GM12878 (cell line): ENCODE measurements around the gene CACNB3. TPM values are rescaled to one million over a fixed set of nuclear protein-coding genes. Genes with fewer than 3 reads are reported as not detected.

Source experiments
- ATF7 ChIP-seq: fragments of 450-650 bp; IDR thresholded peaks from 2 replicates; pipeline ENCODE4 v1.6.1; 2016; ENCODE audit warnings: low read depth, mild to moderate bottlenecking
- CBX5 ChIP-seq: sonication (generic); IDR thresholded peaks from 2 replicates; pipeline ENCODE4 v1.6.1; 2016; ENCODE audit warnings: low read depth, moderate library complexity, mild to moderate bottlenecking, inconsistent platforms
- CEBPB ChIP-seq, 2 experiments: fragments of 150-350 bp in 1 of 2; IDR thresholded peaks; 2 replicates each; pipeline ENCODE4 v1.6.1; 2012 to 2014; ENCODE audit warnings: low read depth in 2 of 2, low read length in 2 of 2, borderline replicate concordance in 1 of 2, inconsistent platforms in 1 of 2
- ESRRA ChIP-seq: IDR thresholded peaks from 2 replicates; pipeline ENCODE4 v1.6.1; 2012; ENCODE audit warnings: mild to moderate bottlenecking, low read length, improper control_type of control experiment
- GATAD2B ChIP-seq: fragments of 450-650 bp; conservative IDR thresholded peaks from 2 replicates; pipeline ENCODE4 v1.6.1; 2017; ENCODE audit warnings: low read depth, mild to moderate bottlenecking, moderate library complexity
- HDAC2 ChIP-seq: fragments of 200-600 bp; sonication (generic); IDR thresholded peaks from 2 replicates; pipeline ENCODE4 v1.6.1; 2017
- HDAC6 ChIP-seq: fragments of 200-600 bp; sonication (generic); IDR thresholded peaks from one replicate; pipeline ENCODE4 v1.8.0; 2017; ENCODE audit warnings: antibody characterized with exemption; ENCODE audit not compliant: unreplicated experiment
- IKZF1 ChIP-seq: fragments of 450-650 bp; conservative IDR thresholded peaks from 2 replicates; pipeline ENCODE4 v1.6.1; 2017; ENCODE audit warnings: antibody characterized with exemption, mild to moderate bottlenecking
- IKZF2 ChIP-seq, 2 experiments: fragments of 450-650 bp; IDR thresholded peaks; 2 replicates each; pipeline ENCODE4 v1.6.1; 2017; ENCODE audit warnings: mild to moderate bottlenecking in 2 of 2, moderate library complexity in 2 of 2
- JUNB ChIP-seq: IDR thresholded peaks from 2 replicates; pipeline ENCODE4 v1.6.1; 2016; ENCODE audit warnings: antibody characterized with exemption, mild to moderate bottlenecking
- JUND ChIP-seq: IDR thresholded peaks from 2 replicates; pipeline ENCODE4 v1.6.1; 2012; ENCODE audit warnings: low read depth, mild to moderate bottlenecking, low read length, improper control_type of control experiment, moderate library complexity
- KDM1A ChIP-seq: fragments of 200-600 bp; sonication (generic); IDR thresholded peaks from 2 replicates; pipeline ENCODE4 v1.6.1; 2016; ENCODE audit warnings: borderline replicate concordance
- LARP7 ChIP-seq: fragments of 450-650 bp; IDR thresholded peaks from 2 replicates; pipeline ENCODE4 v1.6.1; 2017; ENCODE audit warnings: mild to moderate bottlenecking
- MTA3 ChIP-seq: IDR thresholded peaks from 2 replicates; pipeline ENCODE4 v1.6.1; 2012; ENCODE audit warnings: low read length, inconsistent platforms, borderline replicate concordance
- NR2C1 ChIP-seq: fragments of 450-650 bp; IDR thresholded peaks from 2 replicates; pipeline ENCODE4 v1.6.1; 2017; ENCODE audit warnings: antibody characterized with exemption, mild to moderate bottlenecking, moderate library complexity
- NR2F1 ChIP-seq: fragments of 450-650 bp; conservative IDR thresholded peaks from 2 replicates; pipeline ENCODE4 v1.6.1; 2017; ENCODE audit warnings: mild to moderate bottlenecking
- PAX8 ChIP-seq: fragments of 450-650 bp; IDR thresholded peaks from 2 replicates; pipeline ENCODE4 v1.6.1; 2017; ENCODE audit warnings: mild to moderate bottlenecking, moderate library complexity
- PML ChIP-seq: IDR thresholded peaks from 2 replicates; pipeline ENCODE4 v1.6.1; 2012; ENCODE audit warnings: low read length, inconsistent platforms
- POU2F2 ChIP-seq: IDR thresholded peaks from 3 replicates; pipeline ENCODE4 v1.6.1; 2011; ENCODE audit warnings: low read depth, mild to moderate bottlenecking, low read length, borderline replicate concordance
- RCOR1 ChIP-seq: conservative IDR thresholded peaks from 2 replicates; pipeline ENCODE4 v1.6.1; 2012; ENCODE audit warnings: low read depth, low read length, improper control_type of control experiment
- RELA ChIP-seq: fragments of 450-650 bp; IDR thresholded peaks from 2 replicates; pipeline ENCODE4 v1.8.0; 2014; ENCODE audit warnings: borderline replicate concordance; ENCODE audit not compliant: partially characterized antibody
- SIX5 ChIP-seq: IDR thresholded peaks from 2 replicates; pipeline ENCODE4 v1.6.1; 2011; ENCODE audit warnings: mild to moderate bottlenecking, low read depth, low read length, moderate library complexity; ENCODE audit not compliant: severe bottlenecking
- SUZ12 ChIP-seq: fragments of 200-600 bp; sonication (generic); IDR thresholded peaks from one replicate; pipeline ENCODE4 v1.6.1; 2018; ENCODE audit warnings: antibody characterized with exemption, mild to moderate bottlenecking; ENCODE audit not compliant: unreplicated experiment
- TARDBP ChIP-seq: IDR thresholded peaks from 2 replicates; pipeline ENCODE4 v1.6.1; 2016; ENCODE audit warnings: borderline replicate concordance
- TBL1XR1 ChIP-seq: IDR thresholded peaks from 2 replicates; pipeline ENCODE4 v1.6.1; 2012; ENCODE audit warnings: low read depth, low read length, improper control_type of control experiment
- TCF7 ChIP-seq: IDR thresholded peaks from 2 replicates; pipeline ENCODE4 v1.6.1; 2014; ENCODE audit warnings: antibody characterized with exemption, borderline replicate concordance
- ZNF207 ChIP-seq: fragments of 450-650 bp; IDR thresholded peaks from 2 replicates; pipeline ENCODE4 v1.6.1; 2014; ENCODE audit warnings: antibody characterized with exemption, mild to moderate bottlenecking, borderline replicate concordance
- polyA plus RNA-seq, 11 experiments: library from polyadenylated mRNA; depleted of rRNA in 4 of 11; unstranded in 6 of 11; stranded (reverse) in 5 of 11; fragments of >200 nt; fragmentation: Nextera tagmentation in 4 of 11; fragmentation: Illumina TruSeq in 1 of 11; extraction: Ambion mirVana in 4 of 11; extraction: Trizol in 1 of 11; gene quantifications; 1 replicate in 1 of 11; 2 replicates in 10 of 11; pipeline versions ENCODE4 v1.2.1 to v1.2.3, GENCODE V29; 2011 to 2016; ENCODE audit warnings: inconsistent platforms in 2 of 11, missing spikeins in 2 of 11, low read depth in 1 of 11
- total RNA-seq, 4 experiments: library from RNA; depleted of rRNA in 3 of 4; stranded (reverse); fragments of >200 nt in 3 of 4; fragmentation: Illumina TruSeq in 1 of 4; extraction: Trizol in 1 of 4; gene quantifications; 2 replicates each; pipeline versions ENCODE4 v1.2.1 to v1.2.3, GENCODE V29; 2013 to 2021
- TF ChIP-seq, protein P1 (sequence below): fragments of 450-650 bp; formaldehyde crosslinking; IDR thresholded peaks from 2 replicates; pipeline ENCODE4 v1.5.0; 2022; ENCODE audit warnings: mild to moderate bottlenecking, missing genetic modification characterization
- TF ChIP-seq, protein P2 (sequence below): IDR thresholded peaks from 2 replicates; pipeline ENCODE4 v1.6.1; 2012; ENCODE audit warnings: low read length, inconsistent platforms

The CACNB3 gene
- total and polyA plus RNA-seq, 10 of the 15 experiments (the other 5 are each of a cell fraction or from before 2014, with no cell fraction given), result 0.78 to 5.0 (median 1.7) TPM

DNA sequence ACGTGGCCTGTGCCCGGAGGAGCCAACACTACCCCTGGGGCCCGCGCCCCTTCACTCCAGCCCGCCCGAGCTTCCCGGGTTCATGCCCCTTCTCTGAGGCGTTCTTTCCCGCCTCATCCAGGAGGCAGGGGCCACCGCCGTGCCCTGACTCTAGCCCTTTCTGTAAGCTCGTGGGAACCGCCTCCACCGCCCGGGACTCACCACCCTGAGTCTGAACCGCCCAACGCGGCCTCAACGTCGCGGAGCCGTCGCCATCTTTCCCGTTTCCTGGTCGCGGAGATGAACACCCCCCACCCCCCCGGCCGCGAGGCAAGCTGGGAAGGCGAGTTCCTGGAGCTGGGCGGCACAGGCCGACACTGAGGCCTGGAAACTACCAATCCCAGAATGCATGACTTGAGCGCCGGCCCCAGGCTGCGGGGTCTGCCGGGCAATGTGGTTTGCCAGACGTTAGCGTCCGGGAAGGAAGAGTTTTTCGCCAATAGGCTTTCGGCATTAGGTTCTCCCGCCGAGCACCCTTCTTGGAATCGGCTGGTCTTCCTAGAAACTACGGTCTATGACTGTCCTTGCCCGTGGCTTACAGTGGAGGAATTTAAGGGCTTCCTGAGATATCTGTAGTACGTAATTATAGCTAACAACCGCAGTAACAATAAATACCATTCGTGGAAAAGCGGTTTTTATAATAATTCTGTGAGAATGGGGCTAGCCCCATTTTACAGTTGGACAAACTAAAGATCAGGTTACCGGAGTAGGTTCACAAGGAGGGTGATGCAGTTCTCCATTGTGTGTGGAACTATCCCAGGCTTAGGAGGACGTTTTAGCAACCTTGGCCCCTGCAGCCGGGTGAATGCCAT lies 33.8 kb downstream of the CACNB3 start, which contains the start of gene DDX23 (continued):
- TF ChIP-seq RCOR1 (no peak), MTA3 (no peak), HDAC2 (no peak), ZNF207 (peak; percentile 68; the same call in 1 of the 2 replicates), HDAC6 (no peak), ESRRA (peak; percentile 87; the same call in 1 of the 2 replicates), IKZF1 (peak; percentile 100), RELA (peak; percentile 85), SUZ12 (no peak), POU2F2 (peak; percentile 72; the same call in 1 of the 3 replicates), IKZF2 (IDR thresholded peaks at IDR 0.05) (peak; percentile 80 to 81), TCF7 (no peak), CEBPB (IDR thresholded peaks at IDR 0.05; ENCODE audit: borderline replicate concordance in 1 of 2, low read depth in 2 of 2, low read length in 2 of 2) (no peak), JUNB (0 out of 2 replicates have a peak, but pooled peaks have one; percentile 15), TARDBP (peak; percentile 100), NR2C1 (peak; percentile 85), SIX5 (peak; percentile 100), PML (peak; percentile 66; the same call in 1 of the 2 replicates), TBL1XR1 (peak; percentile 73; the same call in 1 of the 2 replicates), LARP7 (no peak; the same call in none of the 2 replicates), NR2F1 (no peak), JUND (no peak), PAX8 (no peak), CBX5 (no peak), GATAD2B (peak; percentile 59; the same call in 1 of the 2 replicates), ATF7 (peak; percentile 71), KDM1A (no peak)
- TF ChIP-seq, protein P1, sequence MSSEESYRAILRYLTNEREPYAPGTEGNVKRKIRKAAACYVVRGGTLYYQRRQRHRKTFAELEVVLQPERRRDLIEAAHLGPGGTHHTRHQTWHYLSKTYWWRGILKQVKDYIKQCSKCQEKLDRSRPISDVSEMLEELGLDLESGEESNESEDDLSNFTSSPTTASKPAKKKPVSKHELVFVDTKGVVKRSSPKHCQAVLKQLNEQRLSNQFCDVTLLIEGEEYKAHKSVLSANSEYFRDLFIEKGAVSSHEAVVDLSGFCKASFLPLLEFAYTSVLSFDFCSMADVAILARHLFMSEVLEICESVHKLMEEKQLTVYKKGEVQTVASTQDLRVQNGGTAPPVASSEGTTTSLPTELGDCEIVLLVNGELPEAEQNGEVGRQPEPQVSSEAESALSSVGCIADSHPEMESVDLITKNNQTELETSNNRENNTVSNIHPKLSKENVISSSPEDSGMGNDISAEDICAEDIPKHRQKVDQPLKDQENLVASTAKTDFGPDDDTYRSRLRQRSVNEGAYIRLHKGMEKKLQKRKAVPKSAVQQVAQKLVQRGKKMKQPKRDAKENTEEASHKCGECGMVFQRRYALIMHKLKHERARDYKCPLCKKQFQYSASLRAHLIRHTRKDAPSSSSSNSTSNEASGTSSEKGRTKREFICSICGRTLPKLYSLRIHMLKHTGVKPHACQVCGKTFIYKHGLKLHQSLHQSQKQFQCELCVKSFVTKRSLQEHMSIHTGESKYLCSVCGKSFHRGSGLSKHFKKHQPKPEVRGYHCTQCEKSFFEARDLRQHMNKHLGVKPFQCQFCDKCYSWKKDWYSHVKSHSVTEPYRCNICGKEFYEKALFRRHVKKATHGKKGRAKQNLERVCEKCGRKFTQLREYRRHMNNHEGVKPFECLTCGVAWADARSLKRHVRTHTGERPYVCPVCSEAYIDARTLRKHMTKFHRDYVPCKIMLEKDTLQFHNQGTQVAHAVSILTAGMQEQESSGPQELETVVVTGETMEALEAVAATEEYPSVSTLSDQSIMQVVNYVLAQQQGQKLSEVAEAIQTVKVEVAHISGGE, result no peak
- TF ChIP-seq, protein P2, sequence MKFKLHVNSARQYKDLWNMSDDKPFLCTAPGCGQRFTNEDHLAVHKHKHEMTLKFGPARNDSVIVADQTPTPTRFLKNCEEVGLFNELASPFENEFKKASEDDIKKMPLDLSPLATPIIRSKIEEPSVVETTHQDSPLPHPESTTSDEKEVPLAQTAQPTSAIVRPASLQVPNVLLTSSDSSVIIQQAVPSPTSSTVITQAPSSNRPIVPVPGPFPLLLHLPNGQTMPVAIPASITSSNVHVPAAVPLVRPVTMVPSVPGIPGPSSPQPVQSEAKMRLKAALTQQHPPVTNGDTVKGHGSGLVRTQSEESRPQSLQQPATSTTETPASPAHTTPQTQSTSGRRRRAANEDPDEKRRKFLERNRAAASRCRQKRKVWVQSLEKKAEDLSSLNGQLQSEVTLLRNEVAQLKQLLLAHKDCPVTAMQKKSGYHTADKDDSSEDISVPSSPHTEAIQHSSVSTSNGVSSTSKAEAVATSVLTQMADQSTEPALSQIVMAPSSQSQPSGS, result no peak
